AG09309 (cell line): Measurements from ENCODE around the gene CBX8.

Experiments
- DNase-seq: peaks from one replicate; pipeline ENCODE4 v3.0.0-alpha.2; 2010; ENCODE audit warnings: low read depth
- H3K4me3 ChIP-seq: 2 replicates; pipeline ENCODE4 v1.5.1; 2011; ENCODE audit warnings: mild to moderate bottlenecking, low read depth, low read length, moderate library complexity; ENCODE audit not compliant: control insufficient read depth
- CTCF ChIP-seq: IDR thresholded peaks from 2 replicates; pipeline ENCODE4 v1.5.1; 2011; ENCODE audit warnings: mild to moderate bottlenecking, low read depth, low read length, inconsistent platforms; ENCODE audit not compliant: insufficient read depth, control insufficient read depth; ENCODE audit errors: missing control alignments

CBX8 gene

GRCh38 chr17:79803997-79804855 is 7.3 kb upstream of the CBX8 start:
- no peak for TF ChIP-seq CTCF
- H3K4me3 ChIP-seq: no peak overlapping the region
- DNase-seq: no peak

GRCh38 chr17:79803421-79803996 is 6.6 kb upstream of the CBX8 start:
- no peak for TF ChIP-seq CTCF
- DNase-seq: no peak
- no peak overlapping the region for H3K4me3 ChIP-seq

- no peak overlapping the region for H3K4me3 ChIP-seq
- no peak for TF ChIP-seq CTCF
- DNase-seq: no peak
These were observed 6.0 kb upstream of the CBX8 start for GRCh38 chr17:79802736-79803420.

- no peak for TF ChIP-seq CTCF
- no peak overlapping the region for H3K4me3 ChIP-seq
- no peak for DNase-seq
These were observed 5.3 kb upstream of the CBX8 start for GRCh38 chr17:79802039-79802735.

GRCh38 chr17:79801156-79802038 is 4.5 kb upstream of the CBX8 start:
- TF ChIP-seq CTCF: no peak
- no peak for DNase-seq
- no peak overlapping the region for H3K4me3 ChIP-seq
